ENCODE measurements around the gene C1GALT1.
"Not testable (repeated sequence)": the region's sequence is repeated elsewhere in the genome, so short reads cannot be mapped to it uniquely, and the experiment has no call there.

C1GALT1 gene

GRCh38 chr7:7182156-7183060 is at the start of gene C1GALT1:
Gene C1GALT1, plus strand, starts transcription at chr7:7182544. Its CDS starts 51,776 bp downstream, at chr7:7234320.
- DNase-seq (ENCODE audit: low spot score): peak; percentile 98

GRCh38 chr7:7134046-7134445 is 48.3 kb upstream of the C1GALT1 start:
- DNase-seq (ENCODE audit: low spot score): no peak

- DNase-seq (ENCODE audit: low spot score): no peak
Observed at GRCh38 chr7:7135074-7135473, 47.3 kb upstream of the C1GALT1 start.

GRCh38 chr7:7135924-7136323 is 46.4 kb upstream of the C1GALT1 start:
- not testable (repeated sequence) for DNase-seq (ENCODE audit: low spot score)

- DNase-seq (ENCODE audit: low spot score): peak; percentile 18
Observed at GRCh38 chr7:7136466-7137381, 45.6 kb upstream of the C1GALT1 start.

- no peak for DNase-seq (ENCODE audit: low spot score)
Observed at GRCh38 chr7:7138897-7139296, 43.4 kb upstream of the C1GALT1 start.

- DNase-seq (ENCODE audit: low spot score): not testable (repeated sequence)
Observed at GRCh38 chr7:7143404-7143803, 38.9 kb upstream of the C1GALT1 start.

- not testable (repeated sequence) for DNase-seq (ENCODE audit: low spot score)
Observed at GRCh38 chr7:7145151-7145550, 37.2 kb upstream of the C1GALT1 start.

- no peak for DNase-seq (ENCODE audit: low spot score)
Observed at GRCh38 chr7:7146837-7147236, 35.5 kb upstream of the C1GALT1 start.

GRCh38 chr7:7148798-7149481 is 33.4 kb upstream of the C1GALT1 start:
- no peak for DNase-seq (ENCODE audit: low spot score)

GRCh38 chr7:7151285-7151684 is 31.1 kb upstream of the C1GALT1 start:
- no peak for DNase-seq (ENCODE audit: low spot score)

GRCh38 chr7:7151865-7152264 is 30.5 kb upstream of the C1GALT1 start:
- no peak for DNase-seq (ENCODE audit: low spot score)

GRCh38 chr7:7152315-7152714 is 30.0 kb upstream of the C1GALT1 start:
- DNase-seq (ENCODE audit: low spot score): no peak

- not testable (repeated sequence) for DNase-seq (ENCODE audit: low spot score)
Observed at GRCh38 chr7:7154355-7154754, 28.0 kb upstream of the C1GALT1 start.

- DNase-seq (ENCODE audit: low spot score): no peak
Observed at GRCh38 chr7:7156663-7157062, 25.7 kb upstream of the C1GALT1 start.

- DNase-seq (ENCODE audit: low spot score): peak; percentile 83
Observed at GRCh38 chr7:7157177-7157886, 25.0 kb upstream of the C1GALT1 start.

- DNase-seq (ENCODE audit: low spot score): peak; percentile 70
Observed at GRCh38 chr7:7157887-7158271, 24.5 kb upstream of the C1GALT1 start.

- no peak for DNase-seq (ENCODE audit: low spot score)
Observed at GRCh38 chr7:7159063-7159658, 23.2 kb upstream of the C1GALT1 start.

- DNase-seq (ENCODE audit: low spot score): no peak
Observed at GRCh38 chr7:7164591-7164990, 17.8 kb upstream of the C1GALT1 start.

GRCh38 chr7:7165372-7165771 is 17.0 kb upstream of the C1GALT1 start:
- no peak for DNase-seq (ENCODE audit: low spot score)

- DNase-seq (ENCODE audit: low spot score): no peak
Observed at GRCh38 chr7:7166318-7166717, 16.0 kb upstream of the C1GALT1 start.

All from AG08395 (cell line).